Stimulated activated CD4-positive, alpha-beta T cell treated with anti-CD3 and anti-CD28 coated beads, Interleukin-12 subunit alpha, Interleukin-12 subunit beta, amount 100 ng/mL, for 4 hours (primary cell): ENCODE results near the gene PXN.
"Not testable (repeated sequence)": the region's sequence is repeated elsewhere in the genome, so short reads cannot be mapped to it uniquely, and the experiment has no call there.

Experiments
- DNase-seq: peaks from one replicate; pipeline ENCODE4 v3.0.0-alpha.2; 2020

PXN gene

GRCh38 chr12:120239776-120240494 lies 25.6 kb downstream of the PXN start:
- DNase-seq, result no peak

- DNase-seq, result no peak
These were observed 26.6 kb downstream of the PXN start for GRCh38 chr12:120238839-120239445.

GRCh38 chr12:120238217-120238616 lies 27.3 kb downstream of the PXN start:
- no peak for DNase-seq

DNA sequence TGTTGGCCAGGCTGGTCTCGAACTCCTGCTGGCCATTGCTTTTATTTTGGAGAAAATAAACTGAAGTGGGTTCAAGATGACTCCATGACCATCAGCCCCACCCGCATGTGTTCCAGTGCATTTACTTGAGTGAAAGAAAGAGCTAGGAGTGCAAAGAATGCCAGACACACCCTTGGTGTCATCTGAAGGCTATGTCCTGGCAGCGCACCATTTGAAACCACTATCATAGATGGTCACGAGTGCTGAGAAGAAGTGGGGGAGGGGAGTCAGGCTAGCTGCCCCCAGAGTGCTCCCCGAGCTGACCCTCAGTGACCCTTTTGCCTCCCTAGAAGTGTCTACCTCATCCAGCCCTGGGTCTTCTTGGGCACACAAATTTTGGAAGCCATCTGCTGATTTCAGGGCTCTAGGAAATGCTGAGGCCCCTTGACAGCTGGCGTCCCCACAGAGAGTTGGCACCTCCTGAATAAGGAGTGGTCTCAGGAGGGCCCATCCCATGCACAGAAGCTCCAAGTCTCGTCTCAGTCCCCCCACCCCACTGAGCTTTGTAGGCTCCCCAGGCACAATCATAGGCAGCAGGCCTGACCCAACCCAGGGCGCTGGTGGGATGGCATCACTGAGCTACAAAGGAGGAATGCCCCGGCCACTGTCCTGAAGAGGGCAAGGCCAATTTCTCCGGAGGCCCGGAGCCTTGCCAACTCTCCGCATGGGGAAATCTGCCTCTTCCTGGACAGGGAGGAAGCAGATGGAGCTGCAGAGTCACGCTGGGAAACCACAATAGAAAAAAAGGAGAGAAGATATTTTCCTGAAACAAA lies 28.0 kb downstream of the PXN start:
- no peak for DNase-seq

DNA sequence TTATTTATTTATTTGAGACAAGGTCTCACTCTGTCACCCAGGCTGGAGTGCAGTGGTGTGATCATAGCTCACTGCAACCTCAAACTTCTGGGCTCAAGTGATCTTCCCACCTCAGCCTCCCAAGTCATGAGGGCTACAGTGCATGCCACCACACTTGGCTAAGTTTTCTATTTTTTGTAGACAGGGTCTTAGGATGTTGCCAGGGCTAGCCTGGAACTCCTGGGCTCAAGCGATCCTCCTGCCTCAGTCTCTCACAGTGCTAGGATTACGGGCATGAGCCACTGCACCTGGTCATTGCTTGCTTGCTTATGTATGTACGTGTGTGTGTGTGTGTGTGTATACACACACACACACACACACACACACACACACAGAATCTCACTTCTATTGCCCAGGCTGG lies 28.7 kb downstream of the PXN start:
- not testable (repeated sequence) for DNase-seq

- no peak for DNase-seq
These were observed 29.9 kb downstream of the PXN start for GRCh38 chr12:120235369-120236323.

DNA sequence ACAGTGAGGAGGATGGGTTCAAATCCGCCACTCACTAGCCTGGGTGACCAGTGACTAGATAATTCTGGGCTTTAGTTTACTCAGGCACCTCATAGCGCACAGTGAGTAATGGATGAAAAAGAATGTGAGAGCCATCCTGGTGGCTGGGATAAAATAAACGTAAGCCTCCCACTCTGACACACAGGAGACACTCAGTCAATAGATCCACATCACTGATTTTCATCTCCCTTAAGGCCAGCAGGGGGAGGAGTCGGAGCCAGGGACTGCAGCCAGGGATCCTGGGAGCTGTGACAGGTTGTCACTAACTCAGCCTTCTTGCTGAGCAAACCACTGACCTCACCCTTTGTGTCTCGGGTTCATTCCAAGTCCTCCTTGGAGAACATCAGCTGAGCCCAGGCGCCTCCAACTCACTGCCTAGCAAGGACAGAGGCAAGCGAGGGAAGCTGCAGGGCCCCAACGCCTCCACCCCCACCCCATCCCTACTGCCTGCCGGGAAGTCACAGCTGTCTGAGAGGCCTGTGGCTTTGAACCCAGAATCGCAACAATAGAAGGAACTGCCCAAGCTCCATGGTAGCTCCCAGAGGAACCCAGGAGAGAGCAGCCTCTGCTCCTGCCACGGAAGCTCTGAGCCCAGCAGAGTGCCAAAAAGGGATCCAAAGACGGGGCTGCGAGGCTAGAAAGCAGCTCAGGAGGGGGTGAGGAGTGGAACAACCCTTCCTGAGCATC lies 30.7 kb downstream of the PXN start:
- DNase-seq, result no peak

DNA sequence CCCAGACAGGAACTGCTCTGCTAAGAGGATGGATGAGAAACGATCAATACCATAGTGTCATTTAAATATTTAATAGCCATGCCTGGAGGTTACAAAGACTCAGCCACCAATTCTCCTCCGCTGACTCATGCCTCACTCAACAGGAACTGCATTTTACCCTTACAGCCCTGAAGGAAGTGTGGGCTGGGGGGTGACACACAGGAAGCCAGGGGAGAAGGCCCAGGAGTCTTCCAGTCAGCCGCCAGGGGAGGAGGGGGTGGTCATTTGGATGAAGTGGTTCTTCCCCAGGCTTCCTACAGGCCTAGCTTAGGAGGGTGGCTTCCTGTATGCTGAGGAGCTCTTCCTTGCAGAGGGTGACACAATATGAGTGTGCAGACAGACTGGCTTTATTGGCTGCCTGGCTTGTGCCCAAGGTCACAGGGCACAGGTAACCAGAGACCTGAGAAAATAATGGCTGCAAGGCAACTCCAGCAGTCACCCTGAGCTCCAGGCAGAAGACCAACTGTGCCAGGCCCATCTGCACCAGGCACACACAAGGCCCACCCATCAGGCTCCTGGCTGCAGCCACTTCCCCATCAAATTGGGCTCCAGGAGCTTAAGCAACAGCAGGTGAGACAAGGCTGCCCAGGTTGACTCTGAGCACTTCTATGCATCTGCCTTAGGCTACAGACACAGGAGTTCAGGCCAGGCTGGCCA lies 34.1 kb downstream of the PXN start:
- peak; percentile 72 for DNase-seq

GRCh38 chr12:120230974-120231315 lies 34.6 kb downstream of the PXN start:
- no peak for DNase-seq

DNA sequence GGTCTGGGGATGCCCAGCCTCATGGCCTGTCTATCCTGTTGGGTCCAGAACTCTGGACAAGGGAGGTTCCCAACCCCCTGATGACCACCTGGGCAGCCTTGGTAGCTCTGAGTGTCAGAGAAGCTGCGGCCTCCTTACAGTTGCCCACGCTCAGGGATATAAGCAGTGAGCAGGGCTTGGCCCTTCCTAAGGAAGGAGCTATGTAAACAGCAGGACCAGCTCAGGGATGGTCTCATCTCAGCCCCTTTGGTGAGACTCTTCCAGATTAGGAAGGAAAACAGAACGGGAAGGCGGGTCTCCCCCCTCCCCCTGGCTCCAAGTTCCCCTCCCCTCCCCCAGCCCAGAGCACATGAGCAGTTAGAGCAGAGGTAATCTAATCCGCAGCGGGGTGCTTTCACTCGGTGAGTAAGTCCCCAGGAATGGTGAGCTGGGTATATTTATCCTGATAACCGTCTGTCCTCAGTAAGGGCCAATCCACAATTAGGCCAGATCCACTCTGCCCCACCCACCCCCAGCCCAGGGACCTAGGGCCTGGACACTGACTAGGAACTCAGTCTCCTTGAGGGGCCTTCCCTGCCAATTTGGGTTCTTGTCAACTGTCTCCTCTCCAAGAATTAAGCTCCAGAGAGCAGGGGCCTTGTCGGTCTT lies 35.1 kb downstream of the PXN start:
- DNase-seq, result no peak

GRCh38 chr12:120229487-120230325 lies 35.8 kb downstream of the PXN start:
- DNase-seq, result no peak

DNA sequence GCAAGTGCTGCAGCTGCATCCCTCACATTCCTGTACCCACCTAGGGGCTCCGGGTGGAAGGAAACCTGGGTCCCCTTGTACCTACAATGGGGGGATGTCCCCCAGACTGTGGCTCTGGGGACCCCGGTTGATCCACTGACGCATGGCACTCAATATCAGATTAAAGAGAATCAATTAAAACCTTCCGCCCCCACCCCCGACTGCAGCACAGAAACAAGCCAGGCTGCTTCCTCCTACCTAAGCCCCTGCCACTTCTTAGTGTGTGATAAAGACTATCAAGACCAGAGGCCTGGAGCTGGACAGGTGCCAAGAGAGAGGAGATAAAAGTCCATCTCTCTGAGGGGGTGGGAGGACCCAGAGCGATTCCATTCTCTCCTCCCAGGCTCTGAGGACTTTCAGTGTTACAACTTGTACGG lies 36.5 kb downstream of the PXN start:
- DNase-seq, result no peak

- DNase-seq, result peak; percentile 90
These were observed 37.0 kb downstream of the PXN start for GRCh38 chr12:120228291-120229070.

- DNase-seq, result no peak
These were observed 37.6 kb downstream of the PXN start for GRCh38 chr12:120228041-120228290.

- DNase-seq, result no peak
These were observed 38.1 kb downstream of the PXN start for GRCh38 chr12:120227233-120228040.

DNA sequence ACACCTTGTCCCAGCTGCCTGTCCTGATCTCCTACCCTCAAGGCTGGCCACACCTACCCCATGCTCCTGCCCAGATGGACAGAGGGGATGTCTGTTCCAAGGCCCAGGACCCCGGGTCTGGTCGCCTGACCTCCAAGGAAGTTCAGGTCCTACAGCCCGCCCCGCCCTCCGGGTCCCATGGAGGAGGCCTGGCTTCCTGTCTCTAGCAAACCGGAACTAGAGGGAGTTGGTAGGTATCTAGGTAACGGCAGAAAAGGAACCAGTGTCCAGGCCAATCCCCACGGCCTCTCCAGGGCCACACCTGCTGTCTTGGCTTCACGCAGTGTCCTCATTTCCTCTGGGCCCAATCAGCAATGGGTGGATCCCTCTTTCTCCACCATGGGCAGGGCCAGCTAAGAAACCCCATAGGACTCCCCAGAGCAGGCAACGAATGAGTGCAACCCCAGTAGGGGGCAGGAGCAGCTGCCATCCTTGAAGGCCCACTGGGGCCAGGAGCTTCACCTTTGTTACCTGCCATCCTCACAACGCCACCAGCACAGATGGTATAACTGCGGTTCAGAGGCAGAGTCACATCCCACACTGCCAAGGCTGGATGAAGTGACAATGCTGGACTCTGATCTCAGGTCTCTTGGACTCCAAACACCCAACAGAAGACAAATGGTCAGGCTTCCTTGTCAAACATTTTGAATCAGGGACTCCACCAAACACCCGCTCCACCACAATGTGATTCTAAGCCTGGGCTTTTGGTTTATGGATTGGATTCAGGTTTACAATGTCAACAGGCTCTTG lies 39.5 kb downstream of the PXN start:
- no peak for DNase-seq

GRCh38 chr12:120225200-120225558 lies 40.4 kb downstream of the PXN start:
- no peak for DNase-seq
